A549 (cell line): ENCODE data around the gene IP6K3. TPM values are rescaled to one million over a fixed set of nuclear protein-coding genes. Genes with fewer than 3 reads are reported as not detected.

ENCODE experiments used
- ATAC-seq, 2 experiments: fragments of 200-7000 bp in 1 of 2; fragments of >200 bp in 1 of 2; cut with Nextera tagmentation in 1 of 2; cut with Tn5 transposase in 1 of 2; 3 replicates each; pipeline versions ENCODE4 v1.8.0 to v1.9.1; 2018 to 2020; ENCODE audit warnings: mild to moderate bottlenecking in 1 of 2, moderate library complexity in 1 of 2
- CTCF ChIA-PET: fragments of 300-600 bp; sonication (Branson Sonifier 250); formaldehyde crosslinking; extraction: SDS; loops from one replicate; lab custom pipeline; 2021; ENCODE audit warnings: antibody characterized with exemption, inconsistent platforms; lab: Yijun Ruan, JAX
- POLR2A ChIA-PET: fragments of 350-600 bp; formaldehyde crosslinking; extraction: SDS; loops from one replicate; lab custom pipeline; 2021; ENCODE audit warnings: antibody characterized with exemption, inconsistent platforms; lab: Yijun Ruan, JAX
- DNase-seq, 2 experiments: peaks; one replicate each; pipeline versions ENCODE4 v3.0.0 to v3.0.0-alpha.2; 2011 to 2016; ENCODE audit warnings: low read depth in 1 of 2, low spot score in 1 of 2
- FAIRE-seq: peaks from 2 replicates; lab custom pipeline; 2011; peaks lifted over from hg19 to GRCh38; lab: Jason Lieb, UNC
- H3K27ac ChIP-seq, 2 experiments: fragments of >200 bp; sonication (Bioruptor Twin); formaldehyde crosslinking; 3 replicates each; pipeline ENCODE4 v1.5.1; 2016 to 2017
- H3K4me1 ChIP-seq: fragments of >200 bp; sonication (Bioruptor Twin); formaldehyde crosslinking; 3 replicates; pipeline ENCODE4 v1.6.1; 2016
- H3K4me2 ChIP-seq: fragments of >200 bp; sonication (Bioruptor Twin); formaldehyde crosslinking; 3 replicates; pipeline ENCODE4 v1.6.1; 2016
- H3K4me3 ChIP-seq: fragments of >200 bp; sonication (Bioruptor Twin); formaldehyde crosslinking; 3 replicates; pipeline ENCODE4 v1.5.1; 2016
- H3K9me3 ChIP-seq: fragments of >200 bp; sonication (Bioruptor Twin); formaldehyde crosslinking; 3 replicates; pipeline ENCODE4 v1.6.1; 2016
- CBX8 ChIP-seq: fragments of 200-600 bp; sonication (generic); IDR thresholded peaks from 2 replicates; pipeline ENCODE4 v1.6.1; 2016
- CEBPB ChIP-seq, 2 experiments: fragments of >200 bp in 1 of 2; sonication (Bioruptor Twin) in 1 of 2; formaldehyde crosslinking in 1 of 2; IDR thresholded peaks; 2 replicates each; pipeline ENCODE4 v1.6.1; 2012 to 2016
- EHMT2 ChIP-seq: fragments of 200-600 bp; sonication (generic); IDR thresholded peaks from 2 replicates; pipeline ENCODE4 v1.6.1; 2016; ENCODE audit warnings: antibody characterized with exemption, low read depth, mild to moderate bottlenecking, moderate library complexity
- FOSB ChIP-seq: fragments of 250-450 bp; sonication (Bioruptor Pico); IDR thresholded peaks from 2 replicates; pipeline ENCODE4 v1.5.0; 2020; ENCODE audit warnings: mild to moderate bottlenecking, moderate library complexity
- FOSL2 ChIP-seq, 2 experiments: fragments of 450-650 bp in 1 of 2; fragments of >200 bp in 1 of 2; sonication (Bioruptor Twin) in 1 of 2; formaldehyde crosslinking; IDR thresholded peaks; 2 replicates each; pipeline versions ENCODE4 v1.5.0 to v1.6.1; 2016 to 2020; ENCODE audit warnings: mild to moderate bottlenecking in 1 of 2, moderate library complexity in 1 of 2
- HDAC2 ChIP-seq: fragments of 200-600 bp; sonication (generic); IDR thresholded peaks from 2 replicates; pipeline ENCODE4 v1.6.1; 2016
- HEYL ChIP-seq: fragments of 250-450 bp; sonication (Bioruptor Pico); IDR thresholded peaks from 2 replicates; pipeline ENCODE4 v1.8.0; 2021; ENCODE audit warnings: mild to moderate bottlenecking, moderate library complexity
- HMGXB4 ChIP-seq: fragments of 250-450 bp; sonication (Bioruptor Pico); IDR thresholded peaks from 2 replicates; pipeline ENCODE4 v1.5.0; 2021; ENCODE audit warnings: mild to moderate bottlenecking, moderate library complexity, borderline replicate concordance
- HOXB13 ChIP-seq: fragments of 250-450 bp; sonication (Bioruptor Pico); IDR thresholded peaks from 2 replicates; pipeline ENCODE4 v1.5.0; 2020; ENCODE audit warnings: low read depth, mild to moderate bottlenecking, moderate library complexity
- JUNB ChIP-seq: fragments of >200 bp; sonication (Bioruptor Twin); formaldehyde crosslinking; IDR thresholded peaks from 2 replicates; pipeline ENCODE4 v1.6.1; 2016
- KDM1A ChIP-seq: fragments of 200-600 bp; sonication (generic); IDR thresholded peaks from 2 replicates; pipeline ENCODE4 v1.6.1; 2016; ENCODE audit warnings: low read depth, mild to moderate bottlenecking
- KDM5A ChIP-seq: fragments of 200-600 bp; sonication (generic); IDR thresholded peaks from 2 replicates; pipeline ENCODE4 v1.6.1; 2016; ENCODE audit warnings: antibody characterized with exemption, mild to moderate bottlenecking
- NR3C1 ChIP-seq: fragments of >200 bp; sonication (Bioruptor Twin); formaldehyde crosslinking; IDR thresholded peaks from 3 replicates; pipeline ENCODE4 v1.6.1; 2017
- PBX3 ChIP-seq: IDR thresholded peaks from 2 replicates; pipeline ENCODE4 v1.6.1; 2012
- PHF8 ChIP-seq: fragments of 200-600 bp; sonication (generic); IDR thresholded peaks from 2 replicates; pipeline ENCODE4 v1.6.1; 2016; ENCODE audit warnings: low read depth, mild to moderate bottlenecking, antibody characterized with exemption, moderate library complexity, borderline replicate concordance
- POLR2A ChIP-seq: IDR thresholded peaks from 2 replicates; pipeline ENCODE4 v1.6.1; 2012; ENCODE audit warnings: mild to moderate bottlenecking, low read length
- POLR2AphosphoS2 ChIP-seq: conservative IDR thresholded peaks from 2 replicates; pipeline ENCODE4 v1.6.1; 2012; ENCODE audit warnings: low read length, improper control_type of control experiment, inconsistent platforms
- RCOR1 ChIP-seq: fragments of 150-350 bp; IDR thresholded peaks from 2 replicates; pipeline ENCODE4 v1.6.1; 2014; ENCODE audit warnings: antibody characterized with exemption, low read length, low read depth
- REST ChIP-seq: fragments of 200-600 bp; sonication (generic); IDR thresholded peaks from 2 replicates; pipeline ENCODE4 v1.6.1; 2016; ENCODE audit warnings: antibody characterized with exemption, mild to moderate bottlenecking, moderate library complexity
- SMC3 ChIP-seq: fragments of >200 bp; sonication (Bioruptor Twin); formaldehyde crosslinking; IDR thresholded peaks from 3 replicates; pipeline ENCODE4 v1.6.1; 2018; ENCODE audit warnings: inconsistent platforms
- SREBF2 ChIP-seq: fragments of 450-650 bp; IDR thresholded peaks from 2 replicates; pipeline ENCODE4 v1.6.1; 2014; ENCODE audit warnings: mild to moderate bottlenecking, moderate library complexity
- TFCP2L1 ChIP-seq: fragments of 250-450 bp; sonication (Bioruptor Pico); IDR thresholded peaks from 2 replicates; pipeline ENCODE4 v1.5.0; 2021; ENCODE audit warnings: mild to moderate bottlenecking
- TP53 ChIP-seq: fragments of 250-450 bp; sonication (Bioruptor Pico); IDR thresholded peaks from 2 replicates; pipeline ENCODE4 v1.5.0; 2021; ENCODE audit warnings: mild to moderate bottlenecking, moderate library complexity
- ZNF302 ChIP-seq: fragments of 250-450 bp; sonication (Bioruptor Pico); IDR thresholded peaks from 2 replicates; pipeline ENCODE4 v1.9.0; 2021; ENCODE audit warnings: inconsistent platforms, mild to moderate bottlenecking, moderate library complexity
- WGBS: methylation state at CpG from one replicate; pipeline ENCODE4 v1.1.6; 2017; ENCODE audit errors: missing lambda C conversion rate; 5-methylcytosine and 5-hydroxymethylcytosine counted together
- polyA plus RNA-seq, 4 experiments: library from polyadenylated mRNA; depleted of rRNA in 3 of 4; stranded (reverse); fragments of >200 nt; fragmentation: RNase III in 1 of 4; extraction: RNeasy Plus Mini Kit Qiagen cat#74134 plus additional on column Dnase treatment in 1 of 4; gene quantifications; 2 replicates in 3 of 4; 3 replicates in 1 of 4; pipeline ENCODE4 v1.2.3, GENCODE V29; 2011 to 2017
- TF ChIP-seq, protein P1 (sequence below): fragments of >200 bp; sonication (Bioruptor Twin); formaldehyde crosslinking; IDR thresholded peaks from 3 replicates; pipeline ENCODE4 v1.5.1; 2016

The IP6K3 gene
- polyA plus RNA-seq, 2 of the 4 experiments (the other 2 are of a cell fraction): 0.03 to 0.12 TPM

DNA sequence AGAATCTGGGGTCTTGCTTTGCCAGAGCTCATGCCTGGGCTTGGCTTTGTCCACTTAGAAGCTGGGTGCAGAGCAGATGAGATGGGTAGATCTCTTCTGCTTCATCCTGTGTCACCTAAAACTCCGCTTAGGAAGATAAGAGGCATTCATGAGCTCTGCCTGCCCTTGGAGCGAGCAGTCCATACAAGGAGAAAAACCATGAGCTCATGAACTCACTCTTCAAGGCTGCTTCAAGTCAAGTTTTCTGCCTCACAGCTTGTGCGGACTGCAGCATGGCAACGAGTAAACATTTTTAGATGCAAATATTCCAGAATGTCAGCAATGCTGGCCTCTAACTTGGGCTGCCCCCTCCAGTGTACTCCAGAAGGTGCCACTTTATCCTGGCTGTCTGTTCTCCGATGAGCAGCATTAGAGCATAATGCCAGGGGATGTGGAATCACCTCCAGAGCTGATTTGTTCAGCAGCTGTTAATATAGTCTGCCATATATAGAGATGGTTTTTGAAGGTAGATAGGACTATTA is 24.5 kb downstream of the IP6K3 start (continued):
- TF ChIP-seq HOXB13: no peak

DNA sequence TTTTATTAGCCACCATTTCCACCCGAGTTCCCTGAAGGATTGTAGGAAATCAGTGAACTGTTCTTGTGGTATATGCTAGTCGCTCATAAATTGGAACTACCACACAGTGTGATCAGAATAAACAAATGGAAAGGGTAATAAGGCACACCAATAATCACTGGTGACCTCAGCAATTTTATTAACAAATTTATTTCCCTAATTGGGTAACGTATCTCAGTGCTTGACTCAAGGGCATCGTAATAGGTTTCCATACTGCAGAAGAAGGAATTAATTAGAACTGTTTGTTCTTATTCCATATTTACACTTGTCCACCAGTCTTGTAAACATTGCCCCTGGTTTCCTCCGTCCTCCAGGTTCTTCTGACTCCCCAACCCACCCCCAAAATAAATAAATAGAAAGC is 25.2 kb downstream of the IP6K3 start:
- Histone ChIP-seq H3K4me1 (no peaks in the 10 kb centered on the region), H3K27ac (no peak overlapping the region), H3K4me3 (no peak overlapping the region), H3K4me2 (no peak overlapping the region), H3K9me3 (no peaks in the 10 kb centered on the region)
- ChIA-PET CTCF (interaction anchor here (1.0 kb wide), 1 partner anchor 50 kb away, joined by 3 read pairs; no protein-coding TSS in a partner anchor), POLR2A (no interaction called here)
- TF ChIP-seq NR3C1: no peak
- no peak for TF ChIP-seq HMGXB4
- TF ChIP-seq KDM5A: no peak
- TF ChIP-seq RCOR1: no peak
- TF ChIP-seq JUNB: no peak
- no peak for TF ChIP-seq KDM1A
- TF ChIP-seq POLR2A: no peak
- TF ChIP-seq, protein P1, sequence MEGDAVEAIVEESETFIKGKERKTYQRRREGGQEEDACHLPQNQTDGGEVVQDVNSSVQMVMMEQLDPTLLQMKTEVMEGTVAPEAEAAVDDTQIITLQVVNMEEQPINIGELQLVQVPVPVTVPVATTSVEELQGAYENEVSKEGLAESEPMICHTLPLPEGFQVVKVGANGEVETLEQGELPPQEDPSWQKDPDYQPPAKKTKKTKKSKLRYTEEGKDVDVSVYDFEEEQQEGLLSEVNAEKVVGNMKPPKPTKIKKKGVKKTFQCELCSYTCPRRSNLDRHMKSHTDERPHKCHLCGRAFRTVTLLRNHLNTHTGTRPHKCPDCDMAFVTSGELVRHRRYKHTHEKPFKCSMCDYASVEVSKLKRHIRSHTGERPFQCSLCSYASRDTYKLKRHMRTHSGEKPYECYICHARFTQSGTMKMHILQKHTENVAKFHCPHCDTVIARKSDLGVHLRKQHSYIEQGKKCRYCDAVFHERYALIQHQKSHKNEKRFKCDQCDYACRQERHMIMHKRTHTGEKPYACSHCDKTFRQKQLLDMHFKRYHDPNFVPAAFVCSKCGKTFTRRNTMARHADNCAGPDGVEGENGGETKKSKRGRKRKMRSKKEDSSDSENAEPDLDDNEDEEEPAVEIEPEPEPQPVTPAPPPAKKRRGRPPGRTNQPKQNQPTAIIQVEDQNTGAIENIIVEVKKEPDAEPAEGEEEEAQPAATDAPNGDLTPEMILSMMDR: no peak
- no peak for TF ChIP-seq PBX3
- no peak for TF ChIP-seq ZNF302 (CRISPR knock-in tag)
- TF ChIP-seq FOSL2 (IDR thresholded peaks at IDR 0.05): no peak
- TF ChIP-seq FOSL2 (CRISPR knock-in tag; IDR thresholded peaks at IDR 0.05): no peak
- no peak for TF ChIP-seq CEBPB (IDR thresholded peaks at IDR 0.05)
- TF ChIP-seq TP53: no peak
- no peak for TF ChIP-seq REST
- TF ChIP-seq HEYL (CRISPR knock-in tag): no peak
- no peak for TF ChIP-seq SMC3
- FAIRE-seq (no peak), ATAC-seq (no peak), DNase-seq (no peak)
- WGBS: 50% methylated on average over 5 of the region's 5 CpGs

GRCh38 chr6:33720998-33721397 is 25.7 kb downstream of the IP6K3 start:
- Histone ChIP-seq H3K4me1 (no peaks in the 10 kb centered on the region), H3K27ac (no peak overlapping the region)
- ChIA-PET POLR2A (no interaction called here), CTCF (interaction anchor here (1.0 kb wide), 1 partner anchor 22 kb away, joined by 3 read pairs; no protein-coding TSS in a partner anchor)
- no peak for DNase-seq
- TF ChIP-seq FOSB (CRISPR knock-in tag) (no peak), CBX8 (no peak), POLR2AphosphoS2 (no peak), JUNB (no peak), SREBF2 (no peak), TP53 (no peak), TFCP2L1 (no peak), HDAC2 (no peak), EHMT2 (no peak), PHF8 (no peak)
- TF ChIP-seq, all 56 proteins: peak for 0
- no peak for ATAC-seq
- no peaks in the 10 kb centered on the region for H3K9me3 ChIP-seq
- no peak overlapping the region for H3K4me2 ChIP-seq
- no peak for FAIRE-seq
- H3K4me3 ChIP-seq: no peak overlapping the region
- WGBS: 21% methylated on average over 1 of the region's 1 CpG
